ENCODE data around the gene HNF1B.

The HNF1B gene

GRCh38 chr17:37661400-37662014 is 83.4 kb downstream of the HNF1B start:
- no peak overlapping the region for H3K27ac ChIP-seq
- no peak for DNase-seq
- TF ChIP-seq CTCF (IDR thresholded peaks at IDR 0.05; ENCODE audit: low read depth, low read length) = 0 out of 2 replicates have a peak, but pooled peaks have one; percentile 15
- no peaks in the 10 kb centered on the region for H3K36me3 ChIP-seq
- H3K4me3 ChIP-seq (ENCODE audit: low read depth, low read length) = no peak overlapping the region
- H3K9me3 ChIP-seq (ENCODE audit: severe bottlenecking) = no peaks in the 10 kb centered on the region
- no peaks in the 10 kb centered on the region for H3K27me3 ChIP-seq (ENCODE audit: insufficient read depth, low read depth, severe bottlenecking)

DNA sequence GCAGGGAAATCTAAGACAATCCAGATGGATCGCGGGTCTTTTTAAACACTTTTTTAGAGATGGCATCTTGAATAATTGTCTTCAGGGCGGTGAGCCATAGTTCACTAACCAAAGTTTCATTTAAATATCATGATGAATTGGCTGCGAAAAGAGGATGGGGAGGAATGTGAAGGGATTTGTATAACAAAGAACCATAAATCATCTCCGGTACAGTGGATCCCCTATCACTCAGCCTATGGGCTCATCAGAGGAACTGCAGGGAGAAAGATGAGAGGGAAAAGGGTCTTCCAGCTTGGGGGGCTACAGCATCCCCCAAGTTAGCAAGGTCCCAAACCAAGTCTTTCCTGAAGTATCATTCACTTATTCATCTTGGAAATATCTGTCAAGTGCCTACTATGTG is 84.9 kb downstream of the HNF1B start:
- DNase-seq = no peak
- no peaks in the 10 kb centered on the region for H3K36me3 ChIP-seq
- TF ChIP-seq CTCF (IDR thresholded peaks at IDR 0.05; ENCODE audit: low read depth, low read length) = no peak
- no peak overlapping the region for H3K27ac ChIP-seq
- H3K27me3 ChIP-seq (ENCODE audit: insufficient read depth, low read depth, severe bottlenecking) = no peaks in the 10 kb centered on the region
- H3K4me3 ChIP-seq (ENCODE audit: low read depth, low read length) = no peak overlapping the region
- H3K9me3 ChIP-seq (ENCODE audit: severe bottlenecking) = no peaks in the 10 kb centered on the region

- Histone ChIP-seq H3K9me3 (ENCODE audit: severe bottlenecking) (no peaks in the 10 kb centered on the region), H3K36me3 (no peaks in the 10 kb centered on the region), H3K27me3 (ENCODE audit: insufficient read depth, low read depth, severe bottlenecking) (no peaks in the 10 kb centered on the region), H3K4me3 (ENCODE audit: low read depth, low read length) (no peak overlapping the region), H3K27ac (no peak overlapping the region)
- DNase-seq = no peak
- TF ChIP-seq CTCF (IDR thresholded peaks at IDR 0.05; ENCODE audit: low read depth, low read length) = no peak
Observed at GRCh38 chr17:37657202-37657601, 87.7 kb downstream of the HNF1B start.

DNA sequence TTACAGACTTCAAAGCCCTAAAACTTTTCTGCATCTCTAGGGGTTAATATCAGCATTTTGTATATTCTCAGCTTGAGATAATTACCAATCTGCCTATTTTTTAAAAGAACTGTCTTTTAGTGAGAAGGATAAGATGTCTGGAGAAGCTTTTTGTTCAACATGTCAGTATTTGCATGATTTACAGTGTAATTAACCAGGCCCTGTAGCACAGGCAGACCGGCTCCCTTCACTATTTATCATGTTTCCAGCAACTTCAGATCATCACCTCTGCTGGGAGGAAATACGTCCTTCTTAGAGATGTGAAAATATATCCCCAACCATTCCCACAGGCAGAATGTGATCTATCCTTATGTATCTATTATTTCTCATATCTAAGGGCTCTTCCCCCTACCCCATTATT is 93.0 kb downstream of the HNF1B start:
- Histone ChIP-seq H3K27ac (no peak overlapping the region), H3K9me3 (ENCODE audit: severe bottlenecking) (no peaks in the 10 kb centered on the region), H3K27me3 (ENCODE audit: insufficient read depth, low read depth, severe bottlenecking) (no peaks in the 10 kb centered on the region), H3K36me3 (no peaks in the 10 kb centered on the region), H3K4me3 (ENCODE audit: low read depth, low read length) (no peak overlapping the region)
- TF ChIP-seq CTCF (IDR thresholded peaks at IDR 0.05; ENCODE audit: low read depth, low read length) = no peak
- no peak for DNase-seq

GRCh38 chr17:37650419-37651003 is 94.3 kb downstream of the HNF1B start:
- no peaks in the 10 kb centered on the region for H3K27me3 ChIP-seq (ENCODE audit: insufficient read depth, low read depth, severe bottlenecking)
- peak; percentile 56 for DNase-seq

More at GRCh38 chr17:37650419-37651003, 94.3 kb downstream of the HNF1B start:
- no peak overlapping the region for H3K4me3 ChIP-seq (ENCODE audit: low read depth, low read length)
- H3K9me3 ChIP-seq (ENCODE audit: severe bottlenecking) = no peaks in the 10 kb centered on the region
- no peak overlapping the region for H3K27ac ChIP-seq
- no peaks in the 10 kb centered on the region for H3K36me3 ChIP-seq
- TF ChIP-seq CTCF (IDR thresholded peaks at IDR 0.05; ENCODE audit: low read depth, low read length) = peak; percentile 63
